Ascending aorta (tissue), 2 donors: Measurements from ENCODE around the gene MRPS34. TPM values are rescaled to one million over a fixed set of nuclear protein-coding genes. Genes with fewer than 3 reads are reported as not detected.

Experiments used
- DNase-seq, 2 donors: peaks; one replicate each; pipeline ENCODE4 v3.0.0-alpha.2; 2019; ENCODE audit warnings: low spot score in 2 of 2
- H3K27ac ChIP-seq, 2 donors: fragments of 200-600 bp; sonication (generic); one replicate each; pipeline ENCODE4 v1.5.1; 2016 to 2017; ENCODE audit warnings: mild to moderate bottlenecking in 1 of 2
- H3K27me3 ChIP-seq: fragments of 200-600 bp; sonication (generic); one replicate; pipeline ENCODE4 v1.5.1; 2017
- H3K36me3 ChIP-seq, 2 donors: fragments of 200-600 bp; sonication (generic); one replicate each; pipeline ENCODE4 v1.5.1; 2016
- H3K4me1 ChIP-seq, 2 donors: fragments of 200-600 bp; sonication (generic); one replicate each; pipeline ENCODE4 v1.5.1; 2016 to 2017; ENCODE audit warnings: mild to moderate bottlenecking in 1 of 2
- H3K4me3 ChIP-seq, 2 donors: fragments of 200-600 bp; sonication (generic); one replicate each; pipeline ENCODE4 v1.5.1; 2016 to 2017; ENCODE audit warnings: mild to moderate bottlenecking in 1 of 2
- H3K9me3 ChIP-seq, 2 donors: fragments of 200-600 bp; sonication (generic); one replicate each; pipeline ENCODE4 v1.5.1; 2016
- CTCF ChIP-seq, 3 experiments: fragments of 200-600 bp in 2 of 3; fragments of 450-650 bp in 1 of 3; sonication (generic) in 2 of 3; IDR thresholded peaks; one replicate each; pipeline ENCODE4 v1.5.1; 2016 to 2019; ENCODE audit warnings: antibody characterized with exemption in 3 of 3, mild to moderate bottlenecking in 1 of 3, moderate library complexity in 1 of 3
- intact Hi-C: fragments of 100-400 bp; cut with DNase I; formaldehyde crosslinking; loops from one replicate; pipeline ENCODE4 v1.15.1; 2023
- total RNA-seq: library from RNA; depleted of rRNA; stranded (reverse); fragments of >200 nt; gene quantifications from one replicate; pipeline ENCODE4 v1.1.0, GENCODE V29; 2016

The MRPS34 gene
- total RNA-seq, 1 donor from 2014 or later, result 170 TPM

DNA sequence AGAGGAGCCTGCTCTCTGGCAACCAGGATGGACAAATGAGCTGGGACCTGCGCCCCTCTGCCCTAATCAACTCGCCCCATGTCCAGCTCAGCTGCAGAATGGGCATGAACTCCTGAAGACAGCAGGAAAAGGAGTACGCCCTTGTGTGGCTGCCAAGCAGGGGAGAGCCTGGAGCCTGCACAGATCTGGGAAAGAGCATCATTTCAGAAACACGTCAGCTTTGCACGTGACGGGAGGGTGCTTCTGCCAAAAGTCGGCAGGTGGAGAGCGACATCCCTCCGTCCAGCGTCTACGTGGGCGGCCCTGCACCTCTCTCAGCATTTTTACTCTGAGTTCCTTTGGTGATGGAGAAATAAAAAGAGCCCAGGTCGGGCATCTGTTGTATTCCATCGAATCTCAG, 20.1 kb downstream of the MRPS34 start:
- DNase-seq, result no peak
- H3K4me1 ChIP-seq, result no peaks in the 10 kb centered on the region
- intact Hi-C loops, result no loop called here
- H3K27ac ChIP-seq, result no peak overlapping the region
- no peak for TF ChIP-seq CTCF (IDR thresholded peaks at IDR 0.05)
- H3K4me3 ChIP-seq, result no peak overlapping the region
- no peaks in the 10 kb centered on the region for H3K27me3 ChIP-seq
- H3K9me3 ChIP-seq, result no peaks in the 10 kb centered on the region
- peaks cover 54 to 76% of the 10 kb centered on the region in 2 donors for H3K36me3 ChIP-seq

DNA sequence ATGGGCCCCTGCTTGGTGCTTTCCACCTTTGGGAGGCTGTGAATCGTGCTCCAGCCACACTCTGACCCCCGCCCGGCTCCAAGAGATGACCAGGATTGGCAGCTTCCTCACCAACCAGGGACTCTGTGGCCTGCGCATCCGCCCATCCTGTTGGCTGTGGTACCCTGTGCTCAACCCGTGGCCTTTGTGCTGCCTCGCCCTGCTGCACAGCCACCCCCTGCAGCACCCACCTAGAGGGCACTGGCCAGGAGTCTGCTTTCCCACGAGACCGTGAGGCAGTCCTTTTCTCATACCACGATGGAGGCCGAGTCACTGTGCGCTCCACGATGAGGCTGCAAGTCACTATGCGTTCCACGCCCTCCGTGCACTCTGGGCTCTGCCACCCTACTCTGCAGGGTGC, 21.0 kb downstream of the MRPS34 start:
- Histone ChIP-seq H3K27ac (no peak overlapping the region), H3K4me3 (no peak overlapping the region)

DNA sequence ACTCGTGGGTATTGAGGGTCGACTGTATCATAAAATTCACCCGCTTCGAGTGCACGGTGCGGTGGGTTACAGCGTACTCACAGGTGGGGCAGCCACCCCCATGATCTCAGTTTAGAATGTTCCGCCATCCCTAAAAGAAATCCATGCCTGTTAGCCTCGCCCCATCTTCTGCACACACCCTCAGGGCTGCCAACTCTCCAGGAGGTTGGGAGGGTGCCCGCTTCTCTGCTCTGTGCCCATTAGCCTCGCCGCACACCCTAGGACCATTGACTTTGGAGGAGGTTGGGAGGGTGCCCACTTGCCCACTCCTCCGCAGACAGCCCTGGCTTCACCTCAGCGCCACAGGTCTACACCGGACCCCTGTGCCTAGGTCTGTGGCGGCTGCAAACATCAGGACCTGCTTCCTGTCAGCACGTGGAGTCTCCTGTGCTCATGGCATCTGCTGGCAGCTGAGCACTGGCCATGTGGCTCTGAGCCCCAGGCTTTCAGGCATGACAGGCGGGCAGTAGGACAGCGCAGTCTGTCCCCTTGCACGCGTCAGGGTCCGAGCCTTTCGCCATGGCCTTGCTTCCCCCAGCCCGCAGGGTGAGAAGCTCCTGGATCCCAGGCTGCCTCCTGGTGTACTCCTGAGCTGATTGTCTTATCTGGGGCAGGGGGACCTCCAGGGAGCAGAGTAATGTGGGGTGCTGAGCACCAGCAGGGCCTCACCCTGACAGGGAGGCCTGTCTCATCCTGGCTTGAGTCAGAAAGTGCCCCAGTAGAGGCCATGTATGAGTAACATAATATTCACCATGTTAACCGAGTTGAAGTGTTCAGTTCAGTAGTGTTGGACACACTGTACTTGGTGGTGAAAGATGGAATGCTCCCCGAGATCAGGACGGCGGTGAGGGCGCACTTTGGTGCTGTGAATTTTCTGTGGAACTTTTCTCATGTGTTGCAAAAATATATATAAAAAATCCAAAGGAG, 23.5 kb downstream of the MRPS34 start:
- Histone ChIP-seq H3K27ac (no peak overlapping the region), H3K27me3 (no peaks in the 10 kb centered on the region), H3K9me3 (no peaks in the 10 kb centered on the region), H3K36me3 (peaks cover 74 to 87% of the 10 kb centered on the region in 2 donors), H3K4me1 (no peaks in the 10 kb centered on the region), H3K4me3 (no peak overlapping the region)
- no peak for DNase-seq
- no peak for TF ChIP-seq CTCF (IDR thresholded peaks at IDR 0.05)
- intact Hi-C loops, result no loop called here

More for the DNA sequence above, 21.0 kb downstream of the MRPS34 start:
- no peaks in the 10 kb centered on the region for H3K9me3 ChIP-seq
- H3K27me3 ChIP-seq, result no peaks in the 10 kb centered on the region
- intact Hi-C loops, result no loop called here
- peaks cover 63 to 77% of the 10 kb centered on the region in 2 donors for H3K36me3 ChIP-seq
- no peak for TF ChIP-seq CTCF (IDR thresholded peaks at IDR 0.05)
- no peaks in the 10 kb centered on the region for H3K4me1 ChIP-seq
- DNase-seq, result no peak

DNA sequence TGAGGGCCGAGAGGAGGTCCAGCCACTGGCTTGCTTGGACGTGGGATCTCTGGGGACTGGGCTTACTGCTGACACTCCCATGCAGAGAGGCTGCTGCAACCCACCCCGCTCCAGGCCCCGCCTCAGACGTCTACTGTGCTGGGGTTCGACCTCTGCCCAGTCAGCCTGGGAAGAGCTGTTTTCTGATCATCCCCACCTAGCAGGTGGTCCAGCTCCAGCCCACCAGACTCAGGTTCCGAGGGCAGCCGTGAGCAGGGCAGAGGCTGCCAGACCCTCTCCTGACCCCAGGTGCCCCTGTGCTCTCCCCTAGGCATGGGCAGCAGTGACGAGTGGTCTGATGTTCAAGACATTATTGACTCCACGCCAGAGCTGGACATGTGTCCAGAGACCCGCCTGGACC, 25.0 kb downstream of the MRPS34 start:
- TF ChIP-seq CTCF (IDR thresholded peaks at IDR 0.05), result no peak
- no peak for DNase-seq
- intact Hi-C loops, result no loop called here
- no peak overlapping the region for H3K4me3 ChIP-seq
- peaks cover 81 to 92% of the 10 kb centered on the region in 2 donors for H3K36me3 ChIP-seq
- H3K9me3 ChIP-seq, result no peaks in the 10 kb centered on the region
- H3K4me1 ChIP-seq, result no peaks in the 10 kb centered on the region
- no peaks in the 10 kb centered on the region for H3K27me3 ChIP-seq
- H3K27ac ChIP-seq, result no peak overlapping the region

DNA sequence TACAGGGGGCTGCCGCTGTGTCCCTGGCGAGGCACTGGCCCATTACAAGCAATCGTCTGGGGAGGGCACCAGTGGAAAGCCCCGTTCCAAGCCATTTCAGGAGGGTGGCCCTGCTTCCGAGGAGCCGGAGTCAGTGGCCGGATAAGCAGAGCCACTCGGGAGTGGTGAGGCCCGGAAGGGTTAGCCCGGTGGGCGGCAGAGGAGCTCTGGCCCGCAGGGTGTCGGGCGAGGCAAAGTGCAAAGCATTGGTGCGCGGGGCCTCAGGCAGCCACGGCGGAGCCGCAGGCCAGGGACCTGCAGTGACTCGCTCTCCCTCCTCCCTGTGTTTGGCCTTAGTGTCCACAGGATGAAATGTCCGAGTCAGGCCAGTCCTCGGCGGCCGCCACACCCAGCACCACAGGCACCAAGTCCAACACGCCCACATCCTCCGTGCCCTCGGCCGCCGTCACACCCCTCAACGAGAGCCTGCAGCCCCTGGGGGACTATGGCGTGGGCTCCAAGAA, 26.2 kb downstream of the MRPS34 start:
- H3K9me3 ChIP-seq, result no peaks in the 10 kb centered on the region
- intact Hi-C loops, result no loop called here
- H3K4me3 ChIP-seq, result no peak overlapping the region
- TF ChIP-seq CTCF (IDR thresholded peaks at IDR 0.05), result no peak
- H3K4me1 ChIP-seq, result no peaks in the 10 kb centered on the region
- H3K36me3 ChIP-seq, result peaks cover 74 to 80% of the 10 kb centered on the region in 2 donors
- DNase-seq, result no peak
- no peak overlapping the region for H3K27ac ChIP-seq
- no peaks in the 10 kb centered on the region for H3K27me3 ChIP-seq
